ENCODE measurements around the gene USP54.
"Not testable (repeated sequence)": the region's sequence is repeated elsewhere in the genome, so short reads cannot be mapped to it uniquely, and the experiment has no call there.

USP54 gene

GRCh38 chr10:73576178-73576889 lies 14.8 kb downstream of the USP54 start:
- Mint-ChIP-seq H3K36me3 (no peaks in the 10 kb centered on the region), H3K9me3 (no peaks in the 10 kb centered on the region), H3K4me3 (no peak overlapping the region), H3K27me3 (peaks cover 4% of the 10 kb centered on the region), H3K4me1 (no peaks in the 10 kb centered on the region), H3K27ac (no peak overlapping the region)
- CTCF ChIA-PET = no interaction called here
- no peak for DNase-seq

GRCh38 chr10:73567025-73567424 lies 24.1 kb downstream of the USP54 start:
- CTCF ChIA-PET = interaction anchor here (0.9 kb wide), 1 partner anchor 77 kb away, joined by 3 read pairs; no protein-coding TSS in a partner anchor

GRCh38 chr10:73561192-73561591 lies 29.9 kb downstream of the USP54 start:
- CTCF ChIA-PET = no interaction called here
- no peaks in the 10 kb centered on the region for H3K36me3 Mint-ChIP-seq
- H3K4me3 Mint-ChIP-seq = no peak overlapping the region
- DNase-seq = no peak
- no peaks in the 10 kb centered on the region for H3K27me3 Mint-ChIP-seq
- no peaks in the 10 kb centered on the region for H3K9me3 Mint-ChIP-seq
- no peak overlapping the region for H3K27ac Mint-ChIP-seq
- H3K4me1 Mint-ChIP-seq = no peaks in the 10 kb centered on the region

More at GRCh38 chr10:73567025-73567424, 24.1 kb downstream of the USP54 start:
- not testable (repeated sequence) for H3K9me3 Mint-ChIP-seq, H3K27me3 Mint-ChIP-seq, H3K4me1 Mint-ChIP-seq, H3K4me3 Mint-ChIP-seq, H3K36me3 Mint-ChIP-seq, H3K27ac Mint-ChIP-seq
- peak; percentile 25 for DNase-seq

- H3K27ac Mint-ChIP-seq = no peak overlapping the region
- DNase-seq = no peak
- CTCF ChIA-PET = no interaction called here
- no peaks in the 10 kb centered on the region for H3K36me3 Mint-ChIP-seq
- H3K27me3 Mint-ChIP-seq = no peaks in the 10 kb centered on the region
- no peak overlapping the region for H3K4me3 Mint-ChIP-seq
- no peaks in the 10 kb centered on the region for H3K9me3 Mint-ChIP-seq
- H3K4me1 Mint-ChIP-seq = no peaks in the 10 kb centered on the region
Measured at GRCh38 chr10:73559590-73559989, 31.6 kb downstream of the USP54 start.

GRCh38 chr10:73556855-73557254 lies 34.3 kb downstream of the USP54 start:
- H3K36me3 Mint-ChIP-seq = no peaks in the 10 kb centered on the region
- no peaks in the 10 kb centered on the region for H3K4me1 Mint-ChIP-seq
- DNase-seq = no peak
- no peak overlapping the region for H3K27ac Mint-ChIP-seq
- H3K4me3 Mint-ChIP-seq = no peak overlapping the region
- H3K27me3 Mint-ChIP-seq = no peaks in the 10 kb centered on the region
- H3K9me3 Mint-ChIP-seq = no peaks in the 10 kb centered on the region
- CTCF ChIA-PET = no interaction called here

GRCh38 chr10:73554721-73555120 lies 36.4 kb downstream of the USP54 start:
- CTCF ChIA-PET = interaction anchor here (1.2 kb wide), 1 partner anchor 89 kb away, joined by 3 read pairs; no protein-coding TSS in a partner anchor
- Mint-ChIP-seq H3K4me3 (no peak overlapping the region), H3K27me3 (no peaks in the 10 kb centered on the region), H3K9me3 (no peaks in the 10 kb centered on the region), H3K4me1 (no peaks in the 10 kb centered on the region), H3K36me3 (no peaks in the 10 kb centered on the region), H3K27ac (no peak overlapping the region)
- DNase-seq = no peak

GRCh38 chr10:73553761-73554160 lies 37.4 kb downstream of the USP54 start:
- no peaks in the 10 kb centered on the region for H3K9me3 Mint-ChIP-seq
- no peaks in the 10 kb centered on the region for H3K4me1 Mint-ChIP-seq
- no peaks in the 10 kb centered on the region for H3K36me3 Mint-ChIP-seq
- H3K4me3 Mint-ChIP-seq = no peak overlapping the region
- CTCF ChIA-PET = no interaction called here
- DNase-seq = no peak
- H3K27me3 Mint-ChIP-seq = no peaks in the 10 kb centered on the region
- H3K27ac Mint-ChIP-seq = no peak overlapping the region

- no peaks in the 10 kb centered on the region for H3K36me3 Mint-ChIP-seq
- H3K4me1 Mint-ChIP-seq = no peaks in the 10 kb centered on the region
- H3K27ac Mint-ChIP-seq = no peak overlapping the region
- no peak for DNase-seq
- no peaks in the 10 kb centered on the region for H3K9me3 Mint-ChIP-seq
- no peak overlapping the region for H3K4me3 Mint-ChIP-seq
- CTCF ChIA-PET = no interaction called here
- H3K27me3 Mint-ChIP-seq = no peaks in the 10 kb centered on the region
Measured at GRCh38 chr10:73552819-73553715, 38.1 kb downstream of the USP54 start.

GRCh38 chr10:73551515-73551914 lies 39.6 kb downstream of the USP54 start:
- Mint-ChIP-seq H3K27ac (no peak overlapping the region), H3K4me3 (no peak overlapping the region), H3K27me3 (no peaks in the 10 kb centered on the region), H3K9me3 (no peaks in the 10 kb centered on the region), H3K4me1 (no peaks in the 10 kb centered on the region), H3K36me3 (no peaks in the 10 kb centered on the region)
- CTCF ChIA-PET = no interaction called here
- no peak for DNase-seq

GRCh38 chr10:73545357-73545756 lies 45.8 kb downstream of the USP54 start:
- Mint-ChIP-seq H3K27me3 (no peaks in the 10 kb centered on the region), H3K9me3 (no peaks in the 10 kb centered on the region), H3K27ac (no peak overlapping the region), H3K36me3 (no peaks in the 10 kb centered on the region), H3K4me1 (no peaks in the 10 kb centered on the region), H3K4me3 (no peak overlapping the region)
- DNase-seq = no peak
- CTCF ChIA-PET = no interaction called here

GRCh38 chr10:73537709-73538108 lies 53.4 kb downstream of the USP54 start:
- H3K4me3 Mint-ChIP-seq = no peak overlapping the region
- CTCF ChIA-PET = interaction anchor here (1.0 to 1.6 kb wide), 2 partner anchors 106 kb away, joined by 3 to 6 read pairs; no protein-coding TSS in a partner anchor
- H3K27ac Mint-ChIP-seq = no peak overlapping the region
- H3K4me1 Mint-ChIP-seq = peaks cover 13% of the 10 kb centered on the region
- no peaks in the 10 kb centered on the region for H3K36me3 Mint-ChIP-seq
- DNase-seq = no peak
- no peaks in the 10 kb centered on the region for H3K9me3 Mint-ChIP-seq
- no peaks in the 10 kb centered on the region for H3K27me3 Mint-ChIP-seq

GRCh38 chr10:73537288-73537687 lies 53.9 kb downstream of the USP54 start:
- no peaks in the 10 kb centered on the region for H3K36me3 Mint-ChIP-seq
- H3K4me1 Mint-ChIP-seq = peaks cover 13% of the 10 kb centered on the region
- CTCF ChIA-PET = interaction anchor here (0.6 to 1.6 kb wide), 2 partner anchors 104 to 107 kb away, joined by 3 to 6 read pairs; partner anchors contain the start of gene MYOZ1
- H3K27ac Mint-ChIP-seq = no peak overlapping the region
- no peaks in the 10 kb centered on the region for H3K27me3 Mint-ChIP-seq
- no peak overlapping the region for H3K4me3 Mint-ChIP-seq
- no peak for DNase-seq
- H3K9me3 Mint-ChIP-seq = no peaks in the 10 kb centered on the region

- no peak for DNase-seq
- Mint-ChIP-seq H3K27ac (no peak overlapping the region), H3K27me3 (no peaks in the 10 kb centered on the region), H3K4me1 (peaks cover 13% of the 10 kb centered on the region), H3K4me3 (no peak overlapping the region), H3K9me3 (no peaks in the 10 kb centered on the region), H3K36me3 (no peaks in the 10 kb centered on the region)
- CTCF ChIA-PET = interaction anchor here (1.4 kb wide), 1 partner anchor 109 kb away, joined by 3 read pairs; no protein-coding TSS in a partner anchor
Measured at GRCh38 chr10:73534857-73535256, 56.3 kb downstream of the USP54 start.

GRCh38 chr10:73529089-73529832 lies 61.9 kb downstream of the USP54 start:
- no peak overlapping the region for H3K27ac Mint-ChIP-seq
- no peak overlapping the region for H3K4me3 Mint-ChIP-seq
- peak; percentile 60 for DNase-seq
- H3K36me3 Mint-ChIP-seq = no peaks in the 10 kb centered on the region
- no peaks in the 10 kb centered on the region for H3K9me3 Mint-ChIP-seq
- no peaks in the 10 kb centered on the region for H3K27me3 Mint-ChIP-seq
- CTCF ChIA-PET = interaction anchor here (0.6 to 4.9 kb wide), 17 partner anchors 9 to 351 kb away, joined by 3 to 134 read pairs (median 4); partner anchors contain the start of gene MYOZ1
- H3K4me1 Mint-ChIP-seq = no peaks in the 10 kb centered on the region
